SK-N-SH (cell line): ENCODE measurements around the gene NPHP1. TPM values are rescaled to one million over a fixed set of nuclear protein-coding genes. Genes with fewer than 3 reads are reported as not detected.
"Not testable (repeated sequence)": the region's sequence is repeated elsewhere in the genome, so short reads cannot be mapped to it uniquely, and the experiment has no call there.

Experiments used
- CTCF ChIA-PET: fragments of 300-600, 350-600 bp; formaldehyde crosslinking; extraction: SDS; loops from one replicate; lab custom pipeline; 2021; lab: Yijun Ruan, JAX
- POLR2A ChIA-PET: fragments of 350-600 bp; sonication (Branson Sonifier 250); formaldehyde crosslinking; extraction: SDS; loops from one replicate; lab custom pipeline; 2020; ENCODE audit warnings: antibody characterized with exemption, inconsistent platforms; lab: Yijun Ruan, JAX
- DNase-seq: peaks from one replicate; pipeline ENCODE4 v3.0.0; 2012
- H2AFZ ChIP-seq: fragments of 200-600 bp; sonication (generic); 2 replicates; pipeline ENCODE4 v1.8.1; 2016; ENCODE audit warnings: antibody characterized with exemption, mild to moderate bottlenecking, low read depth
- H3F3A ChIP-seq: fragments of 200-600 bp; sonication (generic); replicated peaks from 2 replicates; pipeline ENCODE3; 2016; ENCODE audit warnings: antibody characterized with exemption, mild to moderate bottlenecking; ENCODE audit not compliant: insufficient read depth
- H3K27ac ChIP-seq, 2 experiments: fragments of 200-500 bp in 1 of 2; fragments of 200-600 bp in 1 of 2; sonication (Bioruptor generic) in 1 of 2; sonication (generic), shearing (Covaris generic) in 1 of 2; 2 replicates each; pipeline versions ENCODE4 v1.5.1 to v1.6.1; 2014 to 2016; ENCODE audit warnings: low read depth in 2 of 2, inconsistent platforms in 1 of 2, low read length in 1 of 2, mild to moderate bottlenecking in 1 of 2, mixed read lengths in 1 of 2
- H3K27me3 ChIP-seq: fragments of 200-600 bp; sonication (generic), shearing (Covaris generic); 2 replicates; pipeline ENCODE4 v1.6.1; 2016; ENCODE audit warnings: mixed run types; ENCODE audit not compliant: insufficient read depth
- H3K36me3 ChIP-seq, 2 experiments: fragments of 200-500 bp in 1 of 2; fragments of 200-600 bp in 1 of 2; sonication (Bioruptor generic) in 1 of 2; sonication (generic) in 1 of 2; replicated peaks in 1 of 2; 2 replicates each; pipeline versions ENCODE3 to v1.5.1; 2014 to 2016; ENCODE audit warnings: low read length in 1 of 2, mild to moderate bottlenecking in 1 of 2; ENCODE audit not compliant: insufficient read depth in 2 of 2, control insufficient read depth in 1 of 2
- H3K4me1 ChIP-seq, 2 experiments: fragments of 200-500 bp in 1 of 2; fragments of 200-600 bp in 1 of 2; sonication (Bioruptor generic) in 1 of 2; sonication (generic), shearing (Covaris generic) in 1 of 2; 2 replicates each; pipeline versions ENCODE4 v1.5.1 to v1.6.1; 2014 to 2016; ENCODE audit warnings: low read depth in 1 of 2, low read length in 1 of 2, mixed run types in 1 of 2; ENCODE audit not compliant: insufficient read depth in 2 of 2, control insufficient read depth in 1 of 2
- H3K4me2 ChIP-seq: fragments of 200-600 bp; sonication (generic), shearing (Covaris generic); 2 replicates; pipeline ENCODE4 v1.6.1; 2017; ENCODE audit warnings: mixed run types
- H3K4me3 ChIP-seq, 2 experiments: fragments of 200-500 bp in 1 of 2; fragments of 200-600 bp in 1 of 2; sonication (Bioruptor generic) in 1 of 2; sonication (generic), shearing (Covaris generic) in 1 of 2; 2 replicates each; pipeline versions ENCODE4 v1.5.1 to v1.8.1; 2014 to 2016; ENCODE audit warnings: low read depth in 2 of 2, inconsistent platforms in 1 of 2, low read length in 1 of 2, mild to moderate bottlenecking in 1 of 2, mixed read lengths in 1 of 2, moderate library complexity in 1 of 2
- H3K79me2 ChIP-seq: fragments of 200-600 bp; sonication (generic); 2 replicates; pipeline ENCODE4 v1.8.1; 2017; ENCODE audit warnings: mild to moderate bottlenecking; ENCODE audit not compliant: insufficient read depth
- H3K9ac ChIP-seq: fragments of 200-600 bp; sonication (generic); 2 replicates; pipeline ENCODE4 v1.6.1; 2017; ENCODE audit warnings: mixed run types
- H3K9me2 ChIP-seq: fragments of 200-600 bp; sonication (generic); 2 replicates; pipeline ENCODE4 v1.6.1; 2017; ENCODE audit warnings: mixed run types
- H3K9me3 ChIP-seq: fragments of 200-600 bp; sonication (generic); 2 replicates; pipeline ENCODE4 v1.6.1; 2017; ENCODE audit warnings: mixed run types, mild to moderate bottlenecking, moderate library complexity
- H4K20me1 ChIP-seq: fragments of 200-600 bp; sonication (generic); 2 replicates; pipeline ENCODE4 v1.6.1; 2017; ENCODE audit warnings: mild to moderate bottlenecking, mixed run types; ENCODE audit not compliant: insufficient read depth
- NRF1 ChIP-seq: IDR thresholded peaks from 2 replicates; pipeline ENCODE4 v1.6.1; 2012; ENCODE audit warnings: low read depth, mild to moderate bottlenecking, low read length
- RAD21 ChIP-seq: IDR thresholded peaks from 2 replicates; pipeline ENCODE4 v1.6.1; 2012; ENCODE audit warnings: mild to moderate bottlenecking, low read length
- SMC3 ChIP-seq: IDR thresholded peaks from 2 replicates; pipeline ENCODE4 v1.6.1; 2012; ENCODE audit warnings: low read depth, low read length, improper control_type of control experiment
- YY1 ChIP-seq: IDR thresholded peaks from 2 replicates; pipeline ENCODE4 v1.4.0; 2012; ENCODE audit warnings: low read depth, mild to moderate bottlenecking
- WGBS: methylation state at CpG from one replicate; pipeline ENCODE4 v1.1.6; 2017; ENCODE audit warnings: low lambda C conversion rate; 5-methylcytosine and 5-hydroxymethylcytosine counted together
- polyA plus RNA-seq, 3 experiments: library from polyadenylated mRNA; depleted of rRNA; stranded (reverse); fragments of >200 nt; gene quantifications; 2 replicates each; pipeline ENCODE4 v1.2.3, GENCODE V29; 2012
- TF ChIP-seq, protein P1 (sequence below): fragments of 150-350 bp; IDR thresholded peaks from 2 replicates; pipeline ENCODE4 v1.6.1; 2017; ENCODE audit warnings: antibody characterized with exemption, low read length, low read depth, borderline replicate concordance
- TF ChIP-seq, protein P2 (sequence below): fragments of 200-600 bp; sonication (generic); IDR thresholded peaks from 2 replicates; pipeline ENCODE4 v1.6.1; 2017; ENCODE audit warnings: antibody characterized with exemption, mild to moderate bottlenecking, moderate library complexity
- TF ChIP-seq, protein P3 (sequence below): IDR thresholded peaks from 2 replicates; pipeline ENCODE4 v1.4.0; 2012; ENCODE audit warnings: low read depth, borderline replicate concordance

The NPHP1 gene
- polyA plus RNA-seq, 1 of the 3 experiments (the other 2 are of a cell fraction): 5.0 TPM

DNA sequence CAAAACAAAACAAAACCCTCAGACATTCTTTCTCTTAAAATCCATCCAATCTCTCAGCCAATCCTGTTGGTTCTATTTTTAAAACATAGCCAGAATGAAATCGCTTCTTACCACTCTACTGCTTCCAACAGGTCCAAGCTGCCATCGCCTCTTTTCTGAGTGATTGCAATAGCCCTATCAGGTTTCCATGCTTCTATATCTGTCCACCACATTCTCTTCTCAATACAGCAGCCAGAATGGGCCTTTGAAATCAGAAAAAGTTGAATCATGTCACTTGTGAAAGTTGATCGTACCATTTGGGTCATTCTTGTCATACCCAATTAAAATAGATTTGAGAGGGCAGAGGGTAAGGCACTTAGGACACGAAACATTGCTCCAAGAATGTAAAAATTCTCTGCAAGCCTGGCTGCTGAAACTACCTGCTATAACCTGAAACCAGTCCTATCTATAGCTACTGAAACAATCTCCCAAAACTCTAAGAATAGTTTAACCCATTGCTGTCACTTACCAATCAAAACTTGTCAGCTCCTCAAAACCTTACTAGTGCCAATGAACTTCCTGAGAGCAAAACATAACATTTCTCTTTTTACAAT lies 10.8 kb upstream of the NPHP1 start:
- no peak for DNase-seq
- no peak overlapping the region for H2AFZ ChIP-seq
- peaks cover 21% of the 10 kb centered on the region; the same call in 1 of the 2 replicates for H3K79me2 ChIP-seq
- H4K20me1 ChIP-seq: no peaks in the 10 kb centered on the region
- H3K4me3 ChIP-seq: no peak overlapping the region
- no peak overlapping the region for H3K4me2 ChIP-seq
- no peaks in the 10 kb centered on the region; the same call in 1 of the 2 replicates for H3K27me3 ChIP-seq
- 13% methylated on average over 4 of the region's 4 CpGs for WGBS
- ChIA-PET POLR2A (no interaction called here), CTCF (interaction anchor here (1.4 kb wide), 1 partner anchor 59 kb away, joined by 4 read pairs; no protein-coding TSS in a partner anchor)
- H3K9me2 ChIP-seq: no peaks in the 10 kb centered on the region
- TF ChIP-seq, protein P1, sequence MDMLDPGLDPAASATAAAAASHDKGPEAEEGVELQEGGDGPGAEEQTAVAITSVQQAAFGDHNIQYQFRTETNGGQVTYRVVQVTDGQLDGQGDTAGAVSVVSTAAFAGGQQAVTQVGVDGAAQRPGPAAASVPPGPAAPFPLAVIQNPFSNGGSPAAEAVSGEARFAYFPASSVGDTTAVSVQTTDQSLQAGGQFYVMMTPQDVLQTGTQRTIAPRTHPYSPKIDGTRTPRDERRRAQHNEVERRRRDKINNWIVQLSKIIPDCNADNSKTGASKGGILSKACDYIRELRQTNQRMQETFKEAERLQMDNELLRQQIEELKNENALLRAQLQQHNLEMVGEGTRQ: no peak
- TF ChIP-seq NRF1 (no peak), SMC3 (no peak)
- H3K36me3 ChIP-seq: peaks cover 0 to 4% of the 10 kb centered on the region in 2 experiments
- H3K9me3 ChIP-seq: no peaks in the 10 kb centered on the region
- no peak overlapping the region for H3K27ac ChIP-seq
- H3K9ac ChIP-seq: no peak overlapping the region
- H3F3A ChIP-seq: no peaks in the 10 kb centered on the region
- H3K4me1 ChIP-seq: peaks cover 0 to 5% of the 10 kb centered on the region in 2 experiments; a peak in 1 of 4 replicates

DNA sequence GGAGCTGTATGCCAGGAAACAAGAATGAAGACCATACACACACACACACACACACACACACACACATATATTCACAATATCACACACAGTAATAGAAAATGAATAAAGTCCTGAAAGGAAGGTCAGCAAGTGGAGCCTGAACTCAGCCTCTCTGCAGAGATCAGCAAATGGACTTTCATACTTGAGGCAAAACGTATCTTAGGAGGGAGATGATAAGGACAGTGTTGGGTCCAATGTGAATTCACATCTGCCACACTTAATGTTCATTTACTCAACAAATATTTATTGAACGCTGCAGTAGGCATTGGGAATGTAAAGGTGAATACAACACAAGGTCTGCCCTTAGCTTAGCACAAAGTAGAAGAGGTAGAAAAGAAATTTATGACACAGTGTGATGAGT lies 10.3 kb upstream of the NPHP1 start:
- Histone ChIP-seq H3F3A (no peaks in the 10 kb centered on the region), H3K4me1 (peaks cover 0 to 5% of the 10 kb centered on the region in 2 experiments; a peak in 1 of 4 replicates), H3K4me3 (no peak overlapping the region), H3K36me3 (peaks cover 2 to 8% of the 10 kb centered on the region in 2 experiments), H2AFZ (no peak overlapping the region), H3K27ac (no peak overlapping the region), H3K79me2 (peaks cover 21% of the 10 kb centered on the region; the same call in 1 of the 2 replicates), H3K9me3 (no peaks in the 10 kb centered on the region), H3K4me2 (no peak overlapping the region), H3K9ac (no peak overlapping the region), H3K9me2 (no peaks in the 10 kb centered on the region), H4K20me1 (no peaks in the 10 kb centered on the region), H3K27me3 (no peaks in the 10 kb centered on the region; the same call in 1 of the 2 replicates)
- TF ChIP-seq, protein P2, sequence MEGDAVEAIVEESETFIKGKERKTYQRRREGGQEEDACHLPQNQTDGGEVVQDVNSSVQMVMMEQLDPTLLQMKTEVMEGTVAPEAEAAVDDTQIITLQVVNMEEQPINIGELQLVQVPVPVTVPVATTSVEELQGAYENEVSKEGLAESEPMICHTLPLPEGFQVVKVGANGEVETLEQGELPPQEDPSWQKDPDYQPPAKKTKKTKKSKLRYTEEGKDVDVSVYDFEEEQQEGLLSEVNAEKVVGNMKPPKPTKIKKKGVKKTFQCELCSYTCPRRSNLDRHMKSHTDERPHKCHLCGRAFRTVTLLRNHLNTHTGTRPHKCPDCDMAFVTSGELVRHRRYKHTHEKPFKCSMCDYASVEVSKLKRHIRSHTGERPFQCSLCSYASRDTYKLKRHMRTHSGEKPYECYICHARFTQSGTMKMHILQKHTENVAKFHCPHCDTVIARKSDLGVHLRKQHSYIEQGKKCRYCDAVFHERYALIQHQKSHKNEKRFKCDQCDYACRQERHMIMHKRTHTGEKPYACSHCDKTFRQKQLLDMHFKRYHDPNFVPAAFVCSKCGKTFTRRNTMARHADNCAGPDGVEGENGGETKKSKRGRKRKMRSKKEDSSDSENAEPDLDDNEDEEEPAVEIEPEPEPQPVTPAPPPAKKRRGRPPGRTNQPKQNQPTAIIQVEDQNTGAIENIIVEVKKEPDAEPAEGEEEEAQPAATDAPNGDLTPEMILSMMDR: no peak
- no peak for TF ChIP-seq YY1
- TF ChIP-seq, protein P3, sequence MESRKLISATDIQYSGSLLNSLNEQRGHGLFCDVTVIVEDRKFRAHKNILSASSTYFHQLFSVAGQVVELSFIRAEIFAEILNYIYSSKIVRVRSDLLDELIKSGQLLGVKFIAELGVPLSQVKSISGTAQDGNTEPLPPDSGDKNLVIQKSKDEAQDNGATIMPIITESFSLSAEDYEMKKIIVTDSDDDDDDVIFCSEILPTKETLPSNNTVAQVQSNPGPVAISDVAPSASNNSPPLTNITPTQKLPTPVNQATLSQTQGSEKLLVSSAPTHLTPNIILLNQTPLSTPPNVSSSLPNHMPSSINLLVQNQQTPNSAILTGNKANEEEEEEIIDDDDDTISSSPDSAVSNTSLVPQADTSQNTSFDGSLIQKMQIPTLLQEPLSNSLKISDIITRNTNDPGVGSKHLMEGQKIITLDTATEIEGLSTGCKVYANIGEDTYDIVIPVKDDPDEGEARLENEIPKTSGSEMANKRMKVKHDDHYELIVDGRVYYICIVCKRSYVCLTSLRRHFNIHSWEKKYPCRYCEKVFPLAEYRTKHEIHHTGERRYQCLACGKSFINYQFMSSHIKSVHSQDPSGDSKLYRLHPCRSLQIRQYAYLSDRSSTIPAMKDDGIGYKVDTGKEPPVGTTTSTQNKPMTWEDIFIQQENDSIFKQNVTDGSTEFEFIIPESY: no peak
- no peak for TF ChIP-seq RAD21
- POLR2A ChIA-PET: no interaction called here
- CTCF ChIA-PET: no interaction called here
- WGBS: 8% methylated on average over 2 of the region's 2 CpGs
- DNase-seq: no peak

DNA sequence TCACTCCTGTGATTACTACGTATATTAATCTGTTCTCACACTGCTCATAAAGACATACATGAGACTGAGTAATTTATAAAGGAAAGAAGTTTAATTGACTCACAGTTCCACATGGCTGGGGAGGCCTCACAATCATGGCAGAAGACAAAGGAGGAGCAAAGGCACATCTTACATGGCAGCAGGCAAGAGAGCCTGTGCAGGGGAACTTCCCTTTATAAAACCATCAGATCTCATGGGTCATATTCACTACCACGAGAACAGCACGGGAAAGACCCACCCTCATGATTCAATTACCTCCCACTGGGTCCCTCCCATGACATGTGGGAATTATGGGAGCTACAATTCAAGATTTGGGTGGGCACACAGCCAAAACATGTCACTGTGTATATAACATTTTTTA lies 8.7 kb upstream of the NPHP1 start:
- H3K9ac ChIP-seq, H3F3A ChIP-seq, H3K4me2 ChIP-seq, H3K36me3 ChIP-seq, CTCF ChIA-PET, DNase-seq, POLR2A ChIA-PET, H3K27me3 ChIP-seq, H4K20me1 ChIP-seq, H2AFZ ChIP-seq, H3K4me3 ChIP-seq, H3K9me3 ChIP-seq, H3K27ac ChIP-seq, H3K4me1 ChIP-seq, H3K9me2 ChIP-seq: not testable (repeated sequence)
- peaks cover 21% of the 10 kb centered on the region; the same call in 1 of the 2 replicates for H3K79me2 ChIP-seq
- 53% methylated on average over 3 of the region's 3 CpGs for WGBS
